ENCODE data around the gene PJA1. TPM values are rescaled to one million over a fixed set of nuclear protein-coding genes. Genes with fewer than 3 reads are reported as not detected.

The PJA1 gene
- polyA plus RNA-seq, 4 donors: 3.6 to 30.5 (median 9.8) TPM

DNA sequence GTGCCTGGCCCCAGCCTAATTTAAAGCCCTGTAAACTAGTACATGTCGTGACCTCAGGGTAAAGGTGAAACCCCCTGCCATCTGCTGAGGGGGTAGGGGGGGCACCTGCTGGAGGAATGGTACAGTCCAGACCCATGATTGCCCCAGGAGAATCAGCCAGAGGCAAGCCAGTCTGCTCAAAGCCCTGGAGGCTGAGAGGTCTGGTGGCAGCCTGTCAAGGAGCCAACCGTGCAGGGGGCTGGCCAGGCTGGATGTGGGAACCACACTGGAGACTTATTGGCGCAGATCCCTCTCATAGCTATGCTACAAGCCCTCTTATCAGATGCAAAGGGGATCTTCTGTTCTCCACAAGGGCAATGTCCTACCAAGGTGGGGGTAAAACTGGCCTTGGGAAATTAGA is 31.4 kb upstream of the PJA1 start:
- Histone ChIP-seq H3K4me3 (ENCODE audit: low read depth in 1 of 3, low read length in 3 of 3) (no peak overlapping the region), H3K9me3 (ENCODE audit: control insufficient read depth in 2 of 2, insufficient read depth in 1 of 2, low read depth in 1 of 2, low read length in 1 of 2) (no peaks in the 10 kb centered on the region), H3K27ac (ENCODE audit: low read depth in 1 of 3, low read length in 2 of 3) (no peak overlapping the region), H3K27me3 (ENCODE audit: control insufficient read depth in 3 of 3, insufficient read depth in 3 of 3, low read length in 3 of 3) (no peaks in the 10 kb centered on the region), H3K4me1 (ENCODE audit: control insufficient read depth in 3 of 3, insufficient read depth in 2 of 3, low read depth in 1 of 3, low read length in 2 of 3) (peaks cover 0 to 9% (median 0%) of the 10 kb centered on the region in 3 donors), H3K36me3 (ENCODE audit: control insufficient read depth in 3 of 3, insufficient read depth in 2 of 3, low read depth in 1 of 3, low read length in 3 of 3) (no peaks in the 10 kb centered on the region)
- DNase-seq: no peak
- no peak for FAIRE-seq
- WGBS, 3 donors: 65 to 82% (median 71%) methylated on average over 3 of the region's 3 CpGs

DNA sequence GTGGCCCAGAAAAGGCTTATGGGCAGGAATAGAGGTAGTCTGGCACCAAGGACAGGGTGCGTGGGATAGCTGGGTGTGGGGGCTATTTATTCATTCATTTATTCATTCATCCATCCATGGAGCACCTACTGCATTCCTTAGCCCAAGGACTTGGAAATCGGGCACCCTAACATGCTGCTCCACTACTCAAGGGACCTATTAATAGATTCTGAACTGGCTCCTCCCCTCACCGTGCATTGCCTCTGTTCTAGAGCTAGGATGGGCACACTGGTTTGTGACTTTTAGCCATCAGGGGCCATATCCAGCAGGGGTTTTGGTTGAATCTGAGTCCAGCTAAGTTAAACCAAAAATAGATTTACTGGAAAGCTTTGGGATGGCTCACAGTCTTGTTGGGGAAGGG is 30.6 kb upstream of the PJA1 start:
- no peaks in the 10 kb centered on the region for H3K9me3 ChIP-seq (ENCODE audit: control insufficient read depth in 2 of 2, insufficient read depth in 1 of 2, low read depth in 1 of 2, low read length in 1 of 2)

DNA sequence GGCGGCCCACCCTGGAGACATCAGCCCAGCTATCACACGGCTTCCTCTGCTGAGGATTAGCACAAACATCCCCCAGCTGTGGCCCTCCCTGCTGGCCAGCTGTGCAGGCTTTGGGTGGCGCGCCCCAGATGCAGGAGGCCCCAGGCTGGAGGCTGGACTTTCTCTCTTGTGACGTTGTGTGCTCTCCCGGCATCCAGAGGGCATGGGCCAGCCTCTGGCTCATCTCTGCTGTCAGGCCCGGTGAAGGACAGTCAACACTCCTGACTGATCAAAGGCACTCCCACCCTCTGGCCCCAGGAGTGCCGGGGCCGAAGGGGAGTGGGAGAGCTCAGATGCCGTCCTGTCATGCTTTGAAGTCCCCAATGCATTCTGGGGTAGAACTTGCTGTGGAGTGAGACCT is 29.9 kb upstream of the PJA1 start:
- H3K27ac ChIP-seq (ENCODE audit: low read depth in 1 of 3, low read length in 2 of 3): no peak overlapping the region
- FAIRE-seq (no peak), DNase-seq (no peak)
- 73 to 77% (median 75%) methylated on average over 9 to 10 of the region's 10 CpGs for WGBS, 3 donors
- peaks cover 0 to 9% (median 0%) of the 10 kb centered on the region in 3 donors for H3K4me1 ChIP-seq (ENCODE audit: control insufficient read depth in 3 of 3, insufficient read depth in 2 of 3, low read depth in 1 of 3, low read length in 2 of 3)
- H3K36me3 ChIP-seq (ENCODE audit: control insufficient read depth in 3 of 3, insufficient read depth in 2 of 3, low read depth in 1 of 3, low read length in 3 of 3): no peaks in the 10 kb centered on the region
- H3K9me3 ChIP-seq (ENCODE audit: control insufficient read depth in 2 of 2, insufficient read depth in 1 of 2, low read depth in 1 of 2, low read length in 1 of 2): no peaks in the 10 kb centered on the region
- no peaks in the 10 kb centered on the region for H3K27me3 ChIP-seq (ENCODE audit: control insufficient read depth in 3 of 3, insufficient read depth in 3 of 3, low read length in 3 of 3)
- no peak overlapping the region for H3K4me3 ChIP-seq (ENCODE audit: low read depth in 1 of 3, low read length in 3 of 3)

More for the DNA sequence above, 30.6 kb upstream of the PJA1 start:
- no peak for FAIRE-seq
- H3K4me3 ChIP-seq (ENCODE audit: low read depth in 1 of 3, low read length in 3 of 3): no peak overlapping the region
- H3K27ac ChIP-seq (ENCODE audit: low read depth in 1 of 3, low read length in 2 of 3): no peak overlapping the region
- DNase-seq: no peak
- H3K4me1 ChIP-seq (ENCODE audit: control insufficient read depth in 3 of 3, insufficient read depth in 2 of 3, low read depth in 1 of 3, low read length in 2 of 3): peaks cover 0 to 9% (median 0%) of the 10 kb centered on the region in 3 donors
- H3K36me3 ChIP-seq (ENCODE audit: control insufficient read depth in 3 of 3, insufficient read depth in 2 of 3, low read depth in 1 of 3, low read length in 3 of 3): no peaks in the 10 kb centered on the region
- H3K27me3 ChIP-seq (ENCODE audit: control insufficient read depth in 3 of 3, insufficient read depth in 3 of 3, low read length in 3 of 3): no peaks in the 10 kb centered on the region
- 65 to 79% (median 65%) methylated on average over 3 of the region's 3 CpGs for WGBS, 3 donors

DNA sequence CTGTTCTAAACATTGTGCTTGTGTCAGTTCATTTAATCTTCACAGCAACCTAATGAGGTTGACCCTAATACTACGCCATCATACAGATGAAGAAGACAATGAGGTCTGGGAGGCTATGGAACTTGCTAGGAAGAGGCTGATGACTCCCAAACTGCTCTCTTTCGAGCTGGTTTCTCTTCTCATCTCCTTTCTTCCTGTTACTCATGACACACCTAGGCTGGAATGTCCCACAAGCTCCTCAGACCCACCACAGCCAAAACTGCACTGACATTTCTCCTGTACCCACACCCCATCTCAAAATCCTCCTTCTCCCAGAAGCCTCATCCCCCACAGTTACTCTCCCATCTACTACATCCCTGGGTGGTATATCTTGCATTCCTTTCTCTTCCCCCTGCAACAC is 27.4 kb upstream of the PJA1 start:
- 57 to 79% (median 75%) methylated on average over 2 of the region's 2 CpGs for WGBS, 3 donors
- no peak for DNase-seq
- peaks cover 0 to 9% (median 0%) of the 10 kb centered on the region in 3 donors for H3K4me1 ChIP-seq (ENCODE audit: control insufficient read depth in 3 of 3, insufficient read depth in 2 of 3, low read depth in 1 of 3, low read length in 2 of 3)
- H3K9me3 ChIP-seq (ENCODE audit: control insufficient read depth in 2 of 2, insufficient read depth in 1 of 2, low read depth in 1 of 2, low read length in 1 of 2): no peaks in the 10 kb centered on the region
- no peak overlapping the region for H3K27ac ChIP-seq (ENCODE audit: low read depth in 1 of 3, low read length in 2 of 3)
- H3K36me3 ChIP-seq (ENCODE audit: control insufficient read depth in 3 of 3, insufficient read depth in 2 of 3, low read depth in 1 of 3, low read length in 3 of 3): no peaks in the 10 kb centered on the region
- H3K27me3 ChIP-seq (ENCODE audit: control insufficient read depth in 3 of 3, insufficient read depth in 3 of 3, low read length in 3 of 3): no peaks in the 10 kb centered on the region
- no peak for FAIRE-seq
- no peak overlapping the region for H3K4me3 ChIP-seq (ENCODE audit: low read depth in 1 of 3, low read length in 3 of 3)

DNA sequence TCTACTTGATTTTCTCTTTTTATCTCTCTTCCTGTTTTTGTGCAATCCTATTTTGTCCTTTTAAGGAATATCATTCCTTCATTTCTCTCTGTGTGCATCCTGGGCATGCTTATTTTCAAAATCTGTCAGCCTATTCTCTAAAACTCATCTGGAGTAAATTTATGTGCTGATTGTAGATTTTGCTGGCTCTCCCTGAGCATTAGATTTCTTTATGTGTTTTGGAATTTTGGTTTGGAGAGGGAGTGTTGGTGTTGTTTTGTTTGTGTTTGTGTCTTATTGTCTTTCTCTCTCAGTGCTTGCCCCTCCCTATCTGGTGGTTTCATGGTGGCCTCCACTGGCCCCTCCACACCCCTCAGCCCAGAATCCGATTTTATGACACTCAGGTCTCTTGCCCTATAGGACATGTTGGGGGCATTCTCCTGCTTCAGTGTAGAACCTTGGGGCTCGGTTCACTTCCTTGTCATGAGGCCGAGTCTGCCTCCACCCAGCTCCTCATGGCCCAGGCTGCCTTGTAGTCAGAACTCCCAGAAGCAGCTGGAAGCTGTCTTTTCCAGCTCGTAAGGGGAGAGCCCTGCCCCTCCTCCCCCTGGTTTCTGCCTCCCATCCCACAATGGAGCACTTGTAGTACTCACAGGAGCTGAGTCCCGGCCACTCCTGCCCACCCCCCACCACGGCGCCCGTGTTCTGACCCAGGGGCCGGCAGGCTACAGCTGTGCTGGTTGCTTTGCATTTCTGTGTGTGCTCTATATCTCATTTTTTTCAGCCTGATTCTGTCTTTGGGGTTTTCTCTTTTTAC is 24.5 kb upstream of the PJA1 start:
- H3K9me3 ChIP-seq (ENCODE audit: control insufficient read depth in 2 of 2, insufficient read depth in 1 of 2, low read depth in 1 of 2, low read length in 1 of 2): no peaks in the 10 kb centered on the region
- 63 to 81% (median 73%) methylated on average over 9 of the region's 9 CpGs for WGBS, 3 donors
- no peak overlapping the region for H3K4me3 ChIP-seq (ENCODE audit: low read depth in 1 of 3, low read length in 3 of 3)
- no peak for FAIRE-seq
- H3K4me1 ChIP-seq (ENCODE audit: control insufficient read depth in 3 of 3, insufficient read depth in 2 of 3, low read depth in 1 of 3, low read length in 2 of 3): peaks cover 0 to 19% (median 0%) of the 10 kb centered on the region in 3 donors
- DNase-seq: no peak
- H3K27me3 ChIP-seq (ENCODE audit: control insufficient read depth in 3 of 3, insufficient read depth in 3 of 3, low read length in 3 of 3): peaks cover 0 to 2% (median 0%) of the 10 kb centered on the region in 3 donors
- H3K36me3 ChIP-seq (ENCODE audit: control insufficient read depth in 3 of 3, insufficient read depth in 2 of 3, low read depth in 1 of 3, low read length in 3 of 3): no peaks in the 10 kb centered on the region
- H3K27ac ChIP-seq (ENCODE audit: low read depth in 1 of 3, low read length in 2 of 3): peak overlapping the region in 1 of 3 donors; percentile 31

DNA sequence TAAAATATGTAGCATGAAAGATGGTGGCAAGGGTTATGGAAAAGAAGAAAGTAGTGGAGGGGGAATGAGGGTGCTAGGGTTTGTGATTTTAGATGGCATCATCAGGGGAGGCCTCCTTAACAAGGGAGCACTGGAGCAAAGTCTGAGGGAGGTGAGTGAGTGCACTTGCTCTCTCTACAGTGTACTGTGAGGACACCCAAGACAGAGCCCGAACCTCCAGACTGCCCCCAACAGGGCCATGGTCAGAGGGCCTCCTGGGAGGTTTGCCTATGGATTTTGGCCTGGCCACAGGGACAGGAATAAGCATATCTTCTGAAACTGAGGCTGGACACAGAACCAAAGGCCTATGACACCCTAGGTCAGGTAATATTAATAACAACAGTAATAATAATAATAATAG is 21.4 kb upstream of the PJA1 start:
- DNase-seq (no peak), FAIRE-seq (no peak)
- no peaks in the 10 kb centered on the region for H3K36me3 ChIP-seq (ENCODE audit: control insufficient read depth in 3 of 3, insufficient read depth in 2 of 3, low read depth in 1 of 3, low read length in 3 of 3)
- H3K4me3 ChIP-seq (ENCODE audit: low read depth in 1 of 3, low read length in 3 of 3): no peak overlapping the region
- peaks cover 0 to 10% (median 0%) of the 10 kb centered on the region in 3 donors for H3K4me1 ChIP-seq (ENCODE audit: control insufficient read depth in 3 of 3, insufficient read depth in 2 of 3, low read depth in 1 of 3, low read length in 2 of 3)
- H3K27ac ChIP-seq (ENCODE audit: low read depth in 1 of 3, low read length in 2 of 3): no peak overlapping the region
- H3K27me3 ChIP-seq (ENCODE audit: control insufficient read depth in 3 of 3, insufficient read depth in 3 of 3, low read length in 3 of 3): peaks cover 0 to 2% (median 0%) of the 10 kb centered on the region in 3 donors
- 71 to 89% (median 78%) methylated on average over 1 of the region's 1 CpG for WGBS, 3 donors
- H3K9me3 ChIP-seq (ENCODE audit: control insufficient read depth in 2 of 2, insufficient read depth in 1 of 2, low read depth in 1 of 2, low read length in 1 of 2): no peaks in the 10 kb centered on the region

DNA sequence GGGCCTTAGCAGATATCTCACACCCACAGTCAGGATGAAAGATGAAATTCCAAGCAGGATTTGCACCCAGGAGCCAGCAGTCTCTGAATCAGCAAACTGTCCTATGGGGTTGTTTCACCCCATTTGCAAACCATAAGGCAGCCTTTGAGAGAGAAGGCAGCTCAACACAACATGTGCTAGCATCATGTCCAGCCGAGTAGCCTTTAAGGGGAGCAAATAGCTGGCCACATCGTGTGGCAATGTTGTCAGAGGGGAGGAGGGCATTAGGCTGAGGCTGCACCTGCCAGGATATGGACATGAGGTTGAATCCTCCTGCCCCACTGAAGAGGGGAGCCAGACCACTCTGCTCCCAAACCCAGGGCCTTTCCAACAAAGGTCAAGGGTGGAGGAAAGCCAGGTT is 20.6 kb upstream of the PJA1 start:
- DNase-seq (no peak), FAIRE-seq (no peak)
- H3K27ac ChIP-seq (ENCODE audit: low read depth in 1 of 3, low read length in 2 of 3): no peak overlapping the region
- H3K4me3 ChIP-seq (ENCODE audit: low read depth in 1 of 3, low read length in 3 of 3): no peak overlapping the region
- H3K27me3 ChIP-seq (ENCODE audit: control insufficient read depth in 3 of 3, insufficient read depth in 3 of 3, low read length in 3 of 3): peaks cover 0 to 2% (median 0%) of the 10 kb centered on the region in 3 donors
- no peaks in the 10 kb centered on the region for H3K9me3 ChIP-seq (ENCODE audit: control insufficient read depth in 2 of 2, insufficient read depth in 1 of 2, low read depth in 1 of 2, low read length in 1 of 2)
- WGBS, 3 donors: 67 to 83% (median 70%) methylated on average over 2 of the region's 2 CpGs
- no peaks in the 10 kb centered on the region for H3K36me3 ChIP-seq (ENCODE audit: control insufficient read depth in 3 of 3, insufficient read depth in 2 of 3, low read depth in 1 of 3, low read length in 3 of 3)
- H3K4me1 ChIP-seq (ENCODE audit: control insufficient read depth in 3 of 3, insufficient read depth in 2 of 3, low read depth in 1 of 3, low read length in 2 of 3): peaks cover 0 to 10% (median 0%) of the 10 kb centered on the region in 3 donors

DNA sequence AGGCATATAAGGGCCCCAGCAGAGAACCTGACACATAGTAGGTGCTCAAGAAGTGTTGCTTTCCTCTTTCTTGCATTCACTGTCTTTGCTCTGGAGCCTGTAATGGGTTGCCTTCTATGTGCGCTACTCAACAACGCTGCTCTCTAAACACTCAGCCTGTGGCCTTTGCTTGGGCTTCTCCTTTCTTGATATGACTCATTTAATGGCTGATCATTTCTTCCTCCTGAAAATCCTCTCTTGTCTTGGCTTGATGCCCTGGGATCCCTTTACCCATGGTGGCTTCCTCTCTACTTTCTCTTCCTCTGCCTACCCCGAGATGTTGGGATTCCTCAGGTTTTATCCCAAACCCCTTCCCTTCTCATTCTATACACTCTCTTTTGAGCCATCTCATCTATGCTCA is 19.9 kb upstream of the PJA1 start:
- DNase-seq (no peak), FAIRE-seq (no peak)
- no peak overlapping the region for H3K27ac ChIP-seq (ENCODE audit: low read depth in 1 of 3, low read length in 2 of 3)
- H3K36me3 ChIP-seq (ENCODE audit: control insufficient read depth in 3 of 3, insufficient read depth in 2 of 3, low read depth in 1 of 3, low read length in 3 of 3): no peaks in the 10 kb centered on the region
- no peaks in the 10 kb centered on the region for H3K9me3 ChIP-seq (ENCODE audit: control insufficient read depth in 2 of 2, insufficient read depth in 1 of 2, low read depth in 1 of 2, low read length in 1 of 2)
- peaks cover 0 to 10% (median 0%) of the 10 kb centered on the region in 3 donors for H3K4me1 ChIP-seq (ENCODE audit: control insufficient read depth in 3 of 3, insufficient read depth in 2 of 3, low read depth in 1 of 3, low read length in 2 of 3)
- no peak overlapping the region for H3K4me3 ChIP-seq (ENCODE audit: low read depth in 1 of 3, low read length in 3 of 3)
- 67 to 86% (median 81%) methylated on average over 3 of the region's 3 CpGs for WGBS, 3 donors
- peaks cover 0 to 2% (median 0%) of the 10 kb centered on the region in 3 donors for H3K27me3 ChIP-seq (ENCODE audit: control insufficient read depth in 3 of 3, insufficient read depth in 3 of 3, low read length in 3 of 3)
